Left renal pelvis (tissue), 4 donors: ENCODE measurements around the gene C1orf159. TPM values are rescaled to one million over a fixed set of nuclear protein-coding genes. Genes with fewer than 3 reads are reported as not detected.
"Not testable (repeated sequence)": the region's sequence is repeated elsewhere in the genome, so short reads cannot be mapped to it uniquely, and the experiment has no call there.

ENCODE experiments used
- DNase-seq, 4 donors: peaks; one replicate each; pipeline ENCODE4 v3.0.0-alpha.2; 2013; ENCODE audit warnings: low read depth in 4 of 4, low spot score in 3 of 4
- polyA plus RNA-seq, 4 donors: library from polyadenylated mRNA; unstranded; fragments of 120-200 nt; gene quantifications; one replicate each; pipeline ENCODE4 v1.2.1, GENCODE V29; 2013; ENCODE audit not compliant: insufficient read length in 4 of 4

Gene C1orf159
- 10 to 100 TPM in 1 of 4 donors, 1 to 10 TPM in 3; 7.0 to 19.3 (median 7.2) TPM for polyA plus RNA-seq

DNA sequence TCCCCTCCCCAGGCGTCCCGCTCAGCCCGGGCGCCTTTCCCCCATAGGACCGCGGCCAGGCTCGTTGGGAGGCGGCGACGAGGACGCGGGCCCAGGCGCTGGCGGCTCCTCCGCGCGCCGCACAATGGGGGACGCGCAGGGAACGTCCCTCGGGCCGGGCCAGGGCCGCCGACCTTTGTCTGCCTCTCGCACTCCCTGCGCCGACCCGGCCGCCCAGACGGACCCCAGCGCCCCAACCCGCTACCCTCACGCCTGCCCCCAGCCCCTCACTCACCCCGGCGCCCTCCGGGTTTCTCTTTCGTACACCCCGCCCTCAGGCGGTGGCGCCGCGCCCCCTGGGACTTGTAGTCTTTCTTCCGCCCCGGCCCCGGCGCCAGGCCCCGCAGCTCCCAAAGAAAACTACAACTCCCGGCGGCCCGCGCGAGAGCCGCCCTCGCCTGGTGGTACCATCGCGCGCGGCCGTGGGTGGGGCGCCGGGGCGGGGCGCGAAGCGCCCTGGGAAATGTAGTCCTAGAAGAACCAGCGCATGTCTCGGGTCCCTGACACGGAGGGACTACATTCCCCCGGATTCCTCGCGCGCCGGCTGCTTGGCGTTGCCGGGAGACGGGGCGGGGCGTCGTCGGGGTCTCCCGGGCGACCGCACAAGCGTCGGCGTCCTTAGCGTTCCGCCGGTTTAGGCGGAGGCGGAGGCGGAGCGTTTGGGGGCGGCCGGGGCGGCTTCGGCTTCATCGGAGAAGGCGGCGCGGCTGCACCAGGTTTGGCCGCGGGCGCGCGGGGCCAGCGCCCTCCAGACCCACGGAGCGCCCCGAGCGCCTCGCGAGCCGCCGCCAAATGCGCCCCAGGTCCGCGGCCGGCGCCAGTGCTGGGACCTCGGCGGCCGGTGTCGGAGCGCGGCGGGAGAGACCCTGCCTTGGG, at the start of gene C1orf159:
Gene C1orf159, minus strand, starts transcription at position 304 of the 915 bp plus-strand sequence. CDS start 24,546 bp downstream, outside the sequence.
- DNase-seq: peak; percentile 91 to 95 (median 94)

DNA sequence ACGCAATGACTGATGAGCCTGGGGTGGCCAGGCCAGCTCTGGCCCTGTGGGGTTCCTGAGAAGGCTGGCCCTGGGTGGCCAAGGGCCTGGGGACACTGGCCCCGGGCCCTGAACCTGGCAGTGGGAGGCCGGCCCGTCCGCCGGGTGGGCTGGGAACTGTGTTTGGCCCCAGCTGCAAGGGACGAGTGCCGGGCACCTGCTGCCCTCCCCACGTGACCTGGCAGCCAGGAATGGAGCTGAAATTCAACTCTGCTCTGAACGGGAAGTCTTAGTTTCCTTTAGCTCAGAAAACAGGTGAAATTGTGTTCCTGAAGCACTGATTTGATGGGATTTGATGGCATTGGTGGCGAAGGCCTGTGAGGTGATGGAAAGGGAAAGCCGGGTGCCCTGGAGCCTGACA, 49.6 kb upstream of the C1orf159 start:
- DNase-seq: no peak

DNA sequence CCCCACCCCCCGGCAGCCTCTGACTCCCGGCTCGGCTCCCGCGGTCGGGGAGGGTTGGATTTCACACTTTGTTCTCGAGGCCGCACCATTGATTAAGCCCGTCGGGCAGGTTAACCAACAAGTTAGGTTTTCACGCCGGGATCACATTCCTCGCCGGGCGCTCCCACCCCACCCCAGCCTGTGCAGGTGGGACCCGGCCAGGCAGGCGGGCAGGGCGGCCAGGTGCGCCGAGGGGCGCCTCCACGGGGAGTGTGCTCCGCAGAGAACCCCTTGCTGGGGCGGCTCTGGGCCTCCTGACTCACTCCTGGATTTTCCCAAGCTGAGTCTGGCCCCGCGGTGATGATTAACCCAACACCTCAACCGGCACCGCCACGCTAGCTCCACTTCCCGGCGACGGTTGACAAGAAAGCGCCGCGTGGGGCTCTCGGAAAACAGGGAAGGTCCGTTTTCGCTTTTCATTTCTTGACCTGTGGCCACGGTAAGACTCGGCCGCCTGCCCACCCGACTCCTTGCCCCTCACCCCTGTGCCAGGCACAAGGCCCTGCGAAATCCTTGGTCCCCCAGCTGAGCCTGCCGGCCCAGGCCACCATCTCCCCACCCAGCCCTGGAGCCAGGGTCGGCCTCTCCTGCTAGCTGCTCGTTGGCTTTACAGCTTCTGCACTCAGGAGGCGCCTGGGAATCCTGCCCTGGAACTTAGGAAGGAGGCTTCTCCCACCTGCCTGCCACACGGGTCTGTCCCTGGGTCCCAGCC, 49.0 kb upstream of the C1orf159 start:
- DNase-seq: peak in 1 of 4 donors; percentile 59

DNA sequence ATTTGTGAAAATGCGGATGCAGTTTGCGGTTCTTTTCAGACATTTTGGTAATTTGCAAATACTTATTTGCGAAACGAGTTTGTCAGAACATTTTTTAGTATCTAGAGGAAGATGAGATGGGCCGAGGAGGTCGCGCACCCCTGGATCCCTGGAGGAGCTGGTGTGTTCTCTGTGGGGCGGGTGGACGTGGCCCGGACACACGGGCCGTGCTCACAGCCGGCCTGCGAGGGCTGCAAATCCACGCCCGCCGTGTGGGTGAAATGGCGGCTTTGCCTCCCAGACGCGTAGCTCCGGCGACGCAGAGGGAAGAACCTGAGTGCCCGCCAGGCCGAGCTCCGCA, 48.4 kb upstream of the C1orf159 start:
- no peak for DNase-seq

DNA sequence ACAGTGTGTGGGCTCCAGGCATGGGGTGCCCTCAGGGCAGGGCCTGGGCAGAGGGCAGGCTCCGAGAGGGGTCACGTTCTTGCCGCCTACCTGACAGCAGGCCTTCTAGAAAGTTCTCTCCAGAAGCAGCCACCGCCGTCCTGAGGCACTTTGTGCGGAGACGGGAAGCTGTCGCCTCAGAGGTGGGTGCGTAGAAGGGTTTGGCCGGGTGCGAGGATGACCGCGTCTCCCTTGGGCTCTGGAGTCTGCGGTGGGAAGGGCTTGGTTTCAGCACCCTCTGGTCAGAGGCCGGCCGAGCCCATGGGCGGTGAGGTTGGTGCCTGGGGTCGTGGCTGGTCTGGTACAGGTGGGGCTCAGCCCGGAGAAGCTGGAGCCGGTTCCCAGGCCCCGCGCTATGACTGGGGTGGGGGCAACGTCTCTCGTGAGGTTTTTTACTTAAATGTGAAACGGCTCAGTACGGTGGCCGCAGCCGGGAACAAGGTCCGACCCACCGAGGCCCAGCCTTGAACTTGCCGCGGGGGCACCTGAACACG, 47.7 kb upstream of the C1orf159 start:
- DNase-seq: no peak

DNA sequence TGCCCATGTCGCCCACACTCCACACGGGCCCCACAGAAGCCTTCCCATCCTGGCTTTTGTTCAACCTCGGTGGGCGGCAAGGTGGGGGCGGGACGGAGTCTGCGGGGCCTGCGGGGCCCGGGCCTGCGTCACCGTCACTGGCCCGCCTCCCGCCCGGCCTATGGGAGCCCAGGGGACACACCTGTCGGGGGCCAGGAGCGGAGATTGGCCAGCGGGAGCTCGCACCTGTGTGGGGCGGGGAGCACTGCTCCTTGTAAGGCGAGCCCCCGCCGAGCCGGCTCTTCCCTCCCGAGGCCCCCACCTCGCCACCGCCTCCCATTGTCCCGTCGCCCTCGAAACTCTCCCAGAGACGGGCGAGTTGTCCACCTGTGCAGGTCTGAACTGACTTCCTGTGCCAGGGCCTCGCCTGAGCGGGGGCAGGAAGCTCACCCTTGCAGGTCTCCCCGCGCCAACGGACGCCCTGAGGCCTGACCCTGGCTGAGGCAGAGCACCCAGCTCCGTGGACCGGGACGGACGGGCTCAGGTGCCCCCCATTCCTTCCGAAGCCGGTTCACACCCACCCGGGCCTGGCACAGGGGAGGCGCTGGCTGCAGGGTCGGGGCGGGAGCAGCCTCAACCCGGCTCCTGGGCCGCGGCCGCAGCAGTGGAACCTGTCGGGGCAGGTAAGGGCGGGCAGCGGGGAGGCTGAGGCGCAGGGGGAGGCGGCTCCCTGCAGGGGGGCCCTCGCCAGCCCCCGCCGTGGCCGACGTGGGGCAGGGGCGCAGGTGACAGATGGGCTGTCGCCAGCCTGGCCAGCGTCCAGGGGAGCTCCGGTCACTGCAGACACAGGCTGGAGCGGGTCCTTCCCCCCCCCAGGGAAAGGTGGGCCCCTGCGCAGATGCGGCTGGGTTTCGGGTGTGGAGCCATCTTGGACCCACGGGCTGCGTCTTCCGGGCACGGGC, 47.0 kb upstream of the C1orf159 start:
- no peak for DNase-seq

DNA sequence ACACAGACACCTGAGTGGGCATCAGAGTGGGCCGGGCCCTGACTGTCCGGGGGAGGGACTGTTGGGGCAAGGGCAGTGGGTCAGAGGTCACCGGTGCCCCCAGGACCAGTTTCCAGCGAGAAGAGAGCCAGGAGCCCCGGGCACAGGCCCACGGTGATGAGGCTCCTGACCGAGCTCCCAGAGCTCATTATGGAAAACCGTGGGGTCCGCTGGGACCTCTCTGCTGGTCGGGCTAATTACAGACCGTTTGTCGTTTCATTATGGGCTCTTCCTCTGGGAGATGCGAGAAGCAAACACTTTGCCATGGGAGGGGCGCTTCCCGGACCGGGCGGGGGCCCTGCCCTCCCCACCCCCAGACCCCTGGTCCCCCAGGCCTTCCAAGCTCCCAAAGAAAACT, 45.8 kb upstream of the C1orf159 start:
- no peak for DNase-seq

DNA sequence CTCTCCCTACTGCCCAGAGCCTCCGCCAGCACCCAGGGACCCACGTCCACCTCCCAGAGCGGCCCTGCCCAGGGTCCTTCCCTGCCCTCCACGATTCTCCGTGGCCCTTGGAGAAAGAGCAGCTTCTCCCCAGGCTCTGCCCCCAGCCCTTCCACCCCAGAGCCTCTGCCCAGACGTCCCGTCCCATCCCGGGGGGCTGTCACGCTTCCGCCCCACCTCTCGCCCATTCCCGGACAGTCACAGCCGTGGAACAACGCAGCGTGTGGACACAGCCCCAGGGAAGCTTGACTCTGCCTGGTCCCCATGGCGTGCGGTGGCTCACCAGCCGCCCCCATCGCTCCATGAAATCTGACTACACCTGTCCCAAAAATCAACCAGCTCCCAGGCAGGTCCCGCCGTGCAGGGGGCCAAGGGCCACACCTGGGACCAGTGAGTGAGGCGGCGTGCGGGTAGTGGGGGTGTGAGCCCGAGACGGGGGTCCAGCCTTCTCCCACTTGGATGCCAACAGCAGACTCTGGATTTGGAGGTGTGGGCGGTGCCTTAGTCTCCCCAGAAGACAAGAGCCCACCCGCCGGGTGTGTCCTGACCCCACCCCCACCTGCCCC, 45.3 kb upstream of the C1orf159 start:
- DNase-seq: no peak

DNA sequence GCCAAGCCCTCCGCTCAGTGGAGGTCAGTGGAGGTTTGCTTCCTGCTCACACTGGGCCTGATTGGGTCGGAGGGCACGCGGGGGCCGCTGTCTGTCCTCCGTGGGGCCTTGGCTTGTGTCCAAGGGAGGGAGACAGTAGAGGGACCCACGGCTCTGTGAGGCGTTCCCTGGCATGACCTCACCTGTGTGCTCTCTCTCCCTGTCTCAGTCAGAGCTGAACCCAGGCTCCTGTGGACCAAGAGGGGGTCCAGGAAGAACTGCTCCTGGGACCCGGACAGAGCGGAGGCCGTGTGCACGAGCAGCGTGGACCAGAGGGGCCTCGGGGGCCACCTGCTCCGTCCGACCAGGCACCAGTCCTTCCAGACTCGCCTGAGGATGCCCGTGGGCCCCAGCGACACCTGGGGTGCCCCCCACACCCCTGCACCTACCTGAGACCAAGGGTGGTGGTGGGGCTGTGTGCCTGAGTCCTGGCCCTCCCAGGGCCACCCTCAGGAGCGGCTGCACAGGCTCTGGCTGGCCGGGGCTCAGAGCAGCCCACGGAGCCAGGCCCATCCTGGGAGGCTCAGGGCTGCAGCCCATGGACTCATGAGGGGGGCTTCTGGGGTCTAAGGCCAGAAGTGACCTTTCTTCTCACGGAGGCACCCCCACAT, 44.5 kb upstream of the C1orf159 start:
- DNase-seq: no peak

DNA sequence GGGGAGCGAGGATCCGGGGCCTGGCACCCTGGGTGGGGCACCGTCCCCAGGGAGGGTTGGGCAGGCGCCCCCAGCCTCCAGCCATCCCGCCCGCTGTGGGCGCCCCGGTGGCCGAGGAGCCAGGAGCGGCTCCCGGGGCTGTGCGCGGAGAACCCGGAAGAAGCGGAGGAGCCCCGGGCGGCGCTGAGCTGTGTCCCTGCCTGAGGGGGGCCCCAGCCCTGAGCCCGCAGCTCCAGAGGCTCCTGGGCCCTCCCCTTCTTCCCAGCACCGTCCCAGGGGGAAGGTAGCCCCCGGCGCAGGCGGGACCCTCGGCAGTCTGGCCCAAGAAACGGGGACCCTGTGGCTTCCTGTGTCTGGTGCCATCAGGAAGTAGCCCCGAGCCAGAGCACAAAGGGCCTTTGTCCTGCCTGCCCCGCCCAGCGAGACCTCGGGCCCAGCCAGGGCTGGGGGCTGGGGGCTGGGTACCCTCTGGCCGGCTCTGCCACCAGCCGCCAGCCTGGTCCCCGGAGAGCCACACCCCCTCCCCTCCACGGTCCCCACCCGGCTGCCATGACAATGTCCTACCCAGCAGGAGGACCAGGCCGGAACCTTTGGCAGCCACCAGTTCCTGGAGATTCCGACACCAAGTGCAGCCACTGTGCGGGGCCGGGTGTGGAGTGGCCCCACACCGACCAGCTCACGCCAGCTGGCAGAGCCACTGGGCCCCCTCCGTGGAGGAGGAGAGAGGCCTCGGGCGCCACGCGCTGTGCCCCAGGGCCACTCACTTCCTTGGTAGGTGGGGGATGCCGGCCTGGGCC, 42.2 kb upstream of the C1orf159 start:
- DNase-seq: no peak

DNA sequence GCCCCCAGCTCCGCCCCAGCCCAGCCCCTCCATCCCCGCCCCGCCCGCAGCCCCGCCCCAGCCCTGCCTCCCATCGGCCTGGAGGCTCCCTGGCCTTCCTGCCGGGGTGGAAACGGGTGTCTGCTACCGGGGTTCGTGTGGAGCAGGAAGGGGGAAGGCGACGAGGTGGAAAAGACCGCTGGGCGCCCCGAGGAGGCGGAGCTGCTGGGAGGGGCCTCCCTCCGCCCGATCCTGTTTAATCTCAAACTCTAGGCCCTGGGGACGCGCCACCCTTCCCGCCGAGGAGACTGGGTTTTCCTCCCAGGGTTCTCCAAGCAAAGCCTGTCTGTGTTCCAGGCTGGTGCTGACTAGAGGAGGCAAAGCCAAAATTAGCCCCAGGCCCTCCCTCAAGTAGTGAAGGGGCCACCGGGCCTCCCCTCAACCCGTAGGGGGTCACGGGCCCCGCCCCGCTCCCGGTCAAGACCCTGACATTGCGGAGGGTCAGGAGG, 41.6 kb upstream of the C1orf159 start:
- peak in 1 of 4 donors; percentile 52 for DNase-seq

DNA sequence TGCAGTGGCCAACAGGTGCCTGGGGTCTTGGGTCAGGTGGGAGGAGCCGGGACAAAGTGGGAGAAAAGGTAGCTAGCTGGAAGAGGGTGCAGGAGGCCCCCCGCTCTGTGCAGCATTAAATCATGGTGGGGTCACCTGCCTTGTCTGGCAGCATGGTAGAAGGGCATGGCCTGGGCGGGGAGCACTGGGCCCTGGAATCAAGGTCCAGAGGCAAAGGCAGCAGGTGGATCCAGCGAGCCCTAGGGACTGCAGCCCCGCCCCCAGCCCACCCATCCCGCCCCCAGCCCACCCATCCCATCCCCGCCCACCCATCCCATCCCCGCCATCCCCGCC, 41.1 kb upstream of the C1orf159 start:
- DNase-seq: no peak

DNA sequence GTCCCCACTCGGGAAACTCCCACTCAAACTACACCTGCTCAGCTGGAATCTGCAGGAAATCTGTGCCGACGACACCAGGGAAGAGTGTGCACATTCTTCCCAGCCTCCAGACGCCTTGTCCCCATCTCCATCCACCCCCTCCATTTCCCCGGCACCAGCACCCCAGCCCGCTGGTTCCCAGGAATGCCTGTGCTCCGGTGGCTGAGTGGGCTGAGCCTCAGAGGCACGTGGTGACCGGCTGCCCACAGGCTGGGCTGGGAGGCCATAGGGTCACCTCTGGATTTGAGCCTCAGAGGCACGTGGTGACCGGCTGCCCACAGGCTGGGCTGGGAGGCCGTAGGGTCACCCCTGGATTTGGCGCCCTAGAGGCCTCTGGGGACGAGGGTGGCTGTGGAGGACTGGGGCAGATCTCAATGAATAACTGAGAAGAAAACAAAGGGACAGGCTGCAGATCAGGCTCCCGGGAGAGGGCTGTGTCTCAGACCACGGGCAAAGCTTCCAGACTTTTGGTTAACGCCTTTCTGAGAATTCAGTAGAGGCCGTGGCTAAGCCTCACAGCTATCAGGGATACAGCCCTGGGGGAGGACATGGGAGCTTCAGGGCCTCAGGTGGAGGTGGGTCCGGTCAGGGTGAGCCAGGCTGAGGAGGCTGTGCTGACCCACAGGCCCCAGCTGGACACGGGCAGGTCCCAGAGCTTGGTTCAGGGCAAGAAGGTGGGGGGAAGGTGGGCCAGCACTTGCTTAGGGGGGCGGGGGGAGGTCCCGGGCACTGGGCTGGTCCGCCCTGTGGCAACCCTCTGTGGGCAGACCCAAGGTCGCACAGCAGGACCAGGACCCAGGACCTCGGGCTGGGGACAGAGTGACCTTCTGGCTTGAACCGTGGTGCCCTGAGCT, 40.5 kb upstream of the C1orf159 start:
- DNase-seq: no peak

DNA sequence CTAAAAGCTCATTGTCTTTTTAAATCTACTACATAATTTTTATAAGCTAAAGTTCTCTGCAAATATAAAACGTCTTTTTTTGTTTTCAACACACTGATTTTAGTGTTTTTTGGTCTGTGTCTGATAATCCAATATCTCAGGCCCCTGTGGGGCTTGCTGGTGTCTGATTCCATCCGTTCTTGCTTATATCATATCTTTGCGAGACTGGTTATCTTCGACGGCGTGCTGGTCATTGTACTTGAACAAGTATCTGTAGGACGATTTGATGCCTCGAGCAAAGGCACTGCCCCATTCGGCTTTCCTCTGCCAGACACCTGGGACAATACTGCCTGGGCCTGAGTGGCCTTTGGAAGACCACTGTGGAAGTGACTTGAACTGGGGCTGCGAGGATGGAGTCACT, 39.4 kb upstream of the C1orf159 start:
- DNase-seq: no peak

DNA sequence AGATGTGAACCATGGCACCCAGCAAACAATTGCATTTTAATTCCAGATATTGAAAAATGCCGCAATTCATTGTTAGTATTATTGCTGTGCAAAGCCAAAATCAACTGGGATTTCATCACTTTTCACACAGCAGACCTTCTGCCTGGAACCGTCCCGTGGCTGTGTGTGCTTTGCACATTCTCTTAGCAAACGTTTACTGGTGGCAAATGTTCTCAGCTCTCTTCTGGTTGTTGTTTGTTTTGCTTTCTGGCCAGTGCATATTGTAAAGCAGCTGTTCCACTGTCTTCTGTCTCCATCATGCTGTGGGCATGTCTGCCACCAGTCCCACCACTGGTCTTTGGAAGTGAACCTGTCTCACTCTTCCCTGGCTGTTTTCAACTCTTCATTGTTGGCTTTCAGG, 38.0 kb upstream of the C1orf159 start:
- DNase-seq: no peak

DNA sequence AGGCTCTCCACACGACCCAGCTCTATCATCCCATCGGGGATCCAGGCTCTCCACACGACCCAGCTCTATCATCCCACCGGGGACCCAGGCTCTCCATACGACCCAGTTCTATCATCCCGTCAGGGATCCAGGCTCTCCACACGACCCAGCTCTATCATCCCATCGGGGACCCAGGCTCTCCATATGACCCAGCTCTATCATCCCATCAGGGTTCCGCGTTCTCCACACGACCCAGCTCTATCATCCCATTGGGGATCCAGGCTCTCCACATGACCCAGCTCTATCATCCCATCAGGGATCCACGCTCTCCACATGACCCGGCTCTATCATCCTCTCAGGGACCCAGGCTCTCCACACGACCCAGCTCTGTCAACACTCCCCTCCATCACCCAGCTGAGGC, 37.3 kb upstream of the C1orf159 start:
- not testable (repeated sequence) for DNase-seq

DNA sequence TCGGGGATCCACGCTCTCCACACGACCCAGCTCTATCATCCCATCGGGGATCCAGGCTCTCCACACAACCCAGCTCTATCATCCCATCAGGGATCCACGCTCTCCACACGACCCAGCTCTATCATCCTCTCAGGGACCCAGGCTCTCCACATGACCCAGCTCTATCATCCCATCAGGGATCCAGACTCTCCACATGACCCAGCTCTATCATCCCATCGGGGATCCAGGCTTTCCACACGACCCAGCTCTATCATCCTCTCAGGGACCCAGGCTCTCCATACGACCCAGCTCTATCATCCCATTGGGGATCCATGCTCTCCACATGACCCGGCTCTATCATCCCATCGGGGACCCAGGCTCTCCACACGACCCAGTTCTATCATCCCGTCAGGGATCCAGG, 36.5 kb upstream of the C1orf159 start:
- not testable (repeated sequence) for DNase-seq

DNA sequence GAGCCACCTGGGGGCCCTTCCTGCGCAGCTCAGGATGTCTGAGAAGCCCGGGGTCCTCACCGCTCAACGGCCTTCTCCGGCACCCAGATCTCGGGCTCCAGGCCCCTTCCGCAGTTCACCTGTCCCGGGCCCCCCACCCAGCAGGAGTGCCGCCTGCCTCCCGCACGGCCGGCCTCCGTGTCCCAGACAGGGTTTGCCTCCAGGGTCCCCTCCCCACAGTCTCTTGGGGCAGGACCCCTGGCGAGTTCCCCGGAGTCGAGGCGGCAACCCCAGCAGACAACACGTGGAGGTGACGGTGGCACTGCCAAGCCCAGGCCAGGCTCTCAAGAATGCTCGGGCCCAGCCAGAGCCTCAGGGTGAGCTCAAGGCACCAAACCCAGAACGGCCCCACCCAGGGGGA, 35.4 kb upstream of the C1orf159 start:
- DNase-seq: no peak
